ENCODE data around the gene ERMAP.

ERMAP gene

GRCh38 chr1:42873670-42874069 lies 56.7 kb downstream of the ERMAP start:
- no peak for DNase-seq (ENCODE audit: low spot score)
- no peak overlapping the region for H3K27ac ChIP-seq
- TF ChIP-seq CTCF (IDR thresholded peaks at IDR 0.05) = no peak

GRCh38 chr1:42876009-42876408 lies 59.1 kb downstream of the ERMAP start:
- TF ChIP-seq CTCF (IDR thresholded peaks at IDR 0.05) = no peak
- Histone ChIP-seq H3K4me3 (no peak overlapping the region), H3K27ac (no peak overlapping the region)
- DNase-seq (ENCODE audit: low spot score) = no peak

More at GRCh38 chr1:42873670-42874069, 56.7 kb downstream of the ERMAP start:
- H3K4me3 ChIP-seq = no peak overlapping the region

- Histone ChIP-seq H3K27ac (no peak overlapping the region), H3K4me3 (no peak overlapping the region)
- TF ChIP-seq CTCF (IDR thresholded peaks at IDR 0.05) = no peak
- no peak for DNase-seq (ENCODE audit: low spot score)
Measured at GRCh38 chr1:42877380-42877779, 60.5 kb downstream of the ERMAP start.

GRCh38 chr1:42880384-42880783 lies 63.5 kb downstream of the ERMAP start:
- Histone ChIP-seq H3K4me3 (no peak overlapping the region), H3K27ac (no peak overlapping the region)
- TF ChIP-seq CTCF (IDR thresholded peaks at IDR 0.05) = no peak
- DNase-seq (ENCODE audit: low spot score) = no peak

- no peak for TF ChIP-seq CTCF (IDR thresholded peaks at IDR 0.05)
- Histone ChIP-seq H3K4me3 (no peak overlapping the region), H3K27ac (no peak overlapping the region)
- no peak for DNase-seq (ENCODE audit: low spot score)
Measured at GRCh38 chr1:42886046-42886739, 69.3 kb downstream of the ERMAP start.

GRCh38 chr1:42886800-42887199 lies 69.9 kb downstream of the ERMAP start:
- no peak overlapping the region for H3K4me3 ChIP-seq
- no peak for TF ChIP-seq CTCF (IDR thresholded peaks at IDR 0.05)
- no peak for DNase-seq (ENCODE audit: low spot score)
- H3K27ac ChIP-seq = no peak overlapping the region

GRCh38 chr1:42887366-42887765 lies 70.4 kb downstream of the ERMAP start:
- Histone ChIP-seq H3K4me3 (no peak overlapping the region), H3K27ac (no peak overlapping the region)
- no peak for TF ChIP-seq CTCF (IDR thresholded peaks at IDR 0.05)
- DNase-seq (ENCODE audit: low spot score) = no peak
